Breast epithelium (tissue), 3 donors: ENCODE results near the gene SPDEF.

Source experiments
- CTCF ChIP-seq, 3 donors: fragments of 450-650 bp; IDR thresholded peaks; one replicate each; pipeline ENCODE4 v1.5.1; 2016 to 2017; ENCODE audit warnings: antibody characterized with exemption in 3 of 3, mild to moderate bottlenecking in 3 of 3, moderate library complexity in 3 of 3
- POLR2A ChIP-seq: fragments of 450-650 bp; IDR thresholded peaks from one replicate; pipeline ENCODE4 v1.6.1; 2016; ENCODE audit warnings: antibody characterized with exemption, mild to moderate bottlenecking, moderate library complexity
- POLR2AphosphoS5 ChIP-seq, 3 donors: sonication (generic); formaldehyde crosslinking; IDR thresholded peaks; one replicate each; pipeline ENCODE4 v1.6.1; 2017; ENCODE audit warnings: antibody characterized with exemption in 3 of 3

- no peak for TF ChIP-seq CTCF (IDR thresholded peaks at IDR 0.05)
- no peak for TF ChIP-seq POLR2AphosphoS5 (IDR thresholded peaks at IDR 0.05)
- no peak for TF ChIP-seq POLR2A
These were observed 20.9 kb downstream of the SPDEF start for GRCh38 chr6:34535199-34535598.
